ENCODE measurements around the gene ZNF576. TPM values are rescaled to one million over a fixed set of nuclear protein-coding genes. Genes with fewer than 3 reads are reported as not detected.

ZNF576 gene
- total RNA-seq, 1 donor from 2014 or later: 12.6 TPM

- Mint-ChIP-seq H3K9me3 (no peaks in the 10 kb centered on the region), H3K4me3 (no peak overlapping the region), H3K27ac (no peak overlapping the region), H3K27me3 (ENCODE audit: low read depth) (no peaks in the 10 kb centered on the region), H3K36me3 (peaks cover 43% of the 10 kb centered on the region), H3K4me1 (no peaks in the 10 kb centered on the region)
- TF ChIP-seq CTCF (IDR thresholded peaks at IDR 0.05; ENCODE audit: unreplicated experiment): no peak
- DNase-seq (ENCODE audit: low spot score in 2 of 2, unreplicated experiment in 2 of 2): no peak
Measured at GRCh38 chr19:43609872-43610271, 13.5 kb downstream of the ZNF576 start.

- Mint-ChIP-seq H3K9me3 (no peaks in the 10 kb centered on the region), H3K4me1 (peaks cover under 1% of the 10 kb centered on the region), H3K27ac (peak overlapping the region; percentile 50), H3K27me3 (ENCODE audit: low read depth) (no peaks in the 10 kb centered on the region), H3K4me3 (no peak overlapping the region), H3K36me3 (peaks cover 41% of the 10 kb centered on the region)
- TF ChIP-seq CTCF (IDR thresholded peaks at IDR 0.05; ENCODE audit: unreplicated experiment): no peak
- no peak for DNase-seq (ENCODE audit: low spot score in 2 of 2, unreplicated experiment in 2 of 2)
Measured at GRCh38 chr19:43610493-43610892, 14.1 kb downstream of the ZNF576 start.

- Mint-ChIP-seq H3K27me3 (ENCODE audit: low read depth) (no peaks in the 10 kb centered on the region), H3K4me1 (peaks cover 5% of the 10 kb centered on the region), H3K27ac (no peak within 1 kb of the TSS), H3K9me3 (no peaks in the 10 kb centered on the region), H3K36me3 (peaks cover 37% of the 10 kb centered on the region), H3K4me3 (no peak within 1 kb of the TSS)
- DNase-seq (ENCODE audit: low spot score in 2 of 2, unreplicated experiment in 2 of 2): no peak
- no peak for TF ChIP-seq CTCF (IDR thresholded peaks at IDR 0.05; ENCODE audit: unreplicated experiment)
Measured at GRCh38 chr19:43611788-43612187, 15.4 kb downstream of the ZNF576 start, which contains the start of gene SRRM5. Gene SRRM5, plus strand, starts transcription at chr19:43612088. Its CDS starts 34 bp downstream, at chr19:43612122.

- Mint-ChIP-seq H3K36me3 (peaks cover 32% of the 10 kb centered on the region), H3K27ac (no peak overlapping the region), H3K9me3 (no peaks in the 10 kb centered on the region), H3K4me1 (peaks cover 5% of the 10 kb centered on the region), H3K4me3 (no peak overlapping the region), H3K27me3 (ENCODE audit: low read depth) (no peaks in the 10 kb centered on the region)
- no peak for DNase-seq (ENCODE audit: low spot score in 2 of 2, unreplicated experiment in 2 of 2)
- TF ChIP-seq CTCF (IDR thresholded peaks at IDR 0.05; ENCODE audit: unreplicated experiment): no peak
Measured at GRCh38 chr19:43612374-43612773, 16.0 kb downstream of the ZNF576 start.

- no peak for DNase-seq (ENCODE audit: low spot score in 2 of 2, unreplicated experiment in 2 of 2)
- TF ChIP-seq CTCF (IDR thresholded peaks at IDR 0.05; ENCODE audit: unreplicated experiment): no peak
- Mint-ChIP-seq H3K4me3 (no peak overlapping the region), H3K9me3 (no peaks in the 10 kb centered on the region), H3K27ac (peak overlapping the region; percentile 16), H3K4me1 (peaks cover 25% of the 10 kb centered on the region), H3K27me3 (ENCODE audit: low read depth) (no peaks in the 10 kb centered on the region), H3K36me3 (peaks cover 29% of the 10 kb centered on the region)
Measured at GRCh38 chr19:43616306-43616705, 19.9 kb downstream of the ZNF576 start.

- no peaks in the 10 kb centered on the region for H3K27me3 Mint-ChIP-seq (ENCODE audit: low read depth)
- H3K4me3 Mint-ChIP-seq: no peak overlapping the region
- no peak overlapping the region for H3K27ac Mint-ChIP-seq
- no peak for DNase-seq (ENCODE audit: low spot score in 2 of 2, unreplicated experiment in 2 of 2)
- no peaks in the 10 kb centered on the region for H3K9me3 Mint-ChIP-seq
- peaks cover 25% of the 10 kb centered on the region for H3K4me1 Mint-ChIP-seq
- no peak for TF ChIP-seq CTCF (IDR thresholded peaks at IDR 0.05; ENCODE audit: unreplicated experiment)
- H3K36me3 Mint-ChIP-seq: peaks cover 27% of the 10 kb centered on the region
Measured at GRCh38 chr19:43616954-43617353, 20.6 kb downstream of the ZNF576 start.
